ENCODE results near the gene DNAH2. TPM values are rescaled to one million over a fixed set of nuclear protein-coding genes. Genes with fewer than 3 reads are reported as not detected.

The DNAH2 gene
- total RNA-seq, 1 experiment from 2014 or later = 2.0 TPM

- Histone ChIP-seq H3K4me2 (ENCODE audit: low read length) (no peak overlapping the region), H4K20me1 (ENCODE audit: insufficient read depth) (no peaks in the 10 kb centered on the region), H3K9me3 (ENCODE audit: control insufficient read depth in 1 of 2, insufficient read depth in 1 of 2, low read depth in 1 of 2, low read length in 2 of 2) (no peaks in the 10 kb centered on the region), H3K27ac (ENCODE audit: low read depth, low read length) (no peak overlapping the region), H3K4me1 (ENCODE audit: control insufficient read depth in 1 of 2, insufficient read depth in 2 of 2, low read length in 2 of 2) (peaks cover 4 to 15% of the 10 kb centered on the region in 2 experiments), H3K9ac (ENCODE audit: low read length) (no peak overlapping the region), H3K27me3 (ENCODE audit: insufficient read depth, low read length) (no peaks in the 10 kb centered on the region), H2AFZ (ENCODE audit: low read depth, low read length, poor library complexity, severe bottlenecking) (no peak overlapping the region), H3K36me3 (ENCODE audit: control insufficient read depth in 1 of 2, insufficient read depth in 2 of 2, low read length in 2 of 2) (no peaks in the 10 kb centered on the region), H3K79me2 (ENCODE audit: insufficient read depth, low read length) (no peaks in the 10 kb centered on the region), H3K9me2 (ENCODE audit: insufficient read depth) (no peaks in the 10 kb centered on the region), H3K4me3 (replicated peaks in 1 of 2; ENCODE audit: low read depth in 1 of 2, low read length in 2 of 2) (no peak overlapping the region)
- DNase-seq (ENCODE audit: low read depth, low spot score) (no peak), ATAC-seq (no peak)
- ChIA-PET RAD21 (ENCODE audit: low non-redundant PET in 1 of 2, low total read pairs in 2 of 2, uncharacterized antibody in 2 of 2, unreplicated experiment in 2 of 2) (no interaction called here), CTCF (interaction anchor here (1.0 to 1.3 kb wide), 2 partner anchors 14 to 230 kb away, joined by 3 read pairs; no protein-coding TSS in a partner anchor), POLR2A (no interaction called here)
- BruUV-seq (replicated peaks) = no TSS peak
- intact Hi-C loops (cut with micrococcal nuclease) = no loop called here
- no peak for TF ChIP-seq CTCF (IDR thresholded peaks at IDR 0.05 in 2 of 3, conservative IDR thresholded peaks at IDR 0.05 in 1 of 3; ENCODE audit: borderline replicate concordance in 1 of 3, insufficient read depth in 1 of 3, low read depth in 2 of 3, low read length in 2 of 3)
- TF ChIP-seq MAX (IDR thresholded peaks at IDR 0.05) = no peak
- TF ChIP-seq POLR2AphosphoS5 (IDR thresholded peaks at IDR 0.05; ENCODE audit: low read depth, low read length) = no peak
- no peak for TF ChIP-seq SIN3A (IDR thresholded peaks at IDR 0.05; ENCODE audit: low read depth)
- no peak for TF ChIP-seq SP1 (IDR thresholded peaks at IDR 0.05; ENCODE audit: low read depth)
These were observed 93.7 kb downstream of the DNAH2 start for GRCh38 chr17:7811251-7811650.

- Histone ChIP-seq H3K9me3 (ENCODE audit: control insufficient read depth in 1 of 2, insufficient read depth in 1 of 2, low read depth in 1 of 2, low read length in 2 of 2) (no peaks in the 10 kb centered on the region), H3K36me3 (ENCODE audit: control insufficient read depth in 1 of 2, insufficient read depth in 2 of 2, low read length in 2 of 2) (no peaks in the 10 kb centered on the region), H3K79me2 (ENCODE audit: insufficient read depth, low read length) (no peaks in the 10 kb centered on the region), H2AFZ (ENCODE audit: low read depth, low read length, poor library complexity, severe bottlenecking) (no peak overlapping the region), H3K27ac (ENCODE audit: low read depth, low read length) (no peak overlapping the region), H3K4me1 (ENCODE audit: control insufficient read depth in 1 of 2, insufficient read depth in 2 of 2, low read length in 2 of 2) (peaks cover 0 to 2% of the 10 kb centered on the region in 2 experiments; a peak in 3 of 4 replicates), H3K27me3 (ENCODE audit: insufficient read depth, low read length) (no peaks in the 10 kb centered on the region), H3K4me3 (replicated peaks in 1 of 2; ENCODE audit: low read depth in 1 of 2, low read length in 2 of 2) (no peak overlapping the region), H3K4me2 (ENCODE audit: low read length) (no peak overlapping the region), H3K9ac (ENCODE audit: low read length) (no peak overlapping the region), H3K9me2 (ENCODE audit: insufficient read depth) (no peaks in the 10 kb centered on the region), H4K20me1 (ENCODE audit: insufficient read depth) (no peaks in the 10 kb centered on the region)
- DNase-seq (ENCODE audit: low read depth, low spot score) (no peak), ATAC-seq (no peak)
- intact Hi-C loops (cut with micrococcal nuclease) = no loop called here
- ChIA-PET POLR2A (no interaction called here), CTCF (no interaction called here), RAD21 (ENCODE audit: low non-redundant PET in 1 of 2, low total read pairs in 2 of 2, uncharacterized antibody in 2 of 2, unreplicated experiment in 2 of 2) (no interaction called here)
- no TSS peak for BruUV-seq (replicated peaks)
- no peak for TF ChIP-seq ZFX (IDR thresholded peaks at IDR 0.05)
- TF ChIP-seq SRF (IDR thresholded peaks at IDR 0.05; ENCODE audit: low read depth) = no peak
- no peak for TF ChIP-seq CBX3 (IDR thresholded peaks at IDR 0.05; ENCODE audit: low read depth)
- no peak for TF ChIP-seq FOSL1 (IDR thresholded peaks at IDR 0.05; ENCODE audit: low read depth)
- TF ChIP-seq POLR2AphosphoS5 (IDR thresholded peaks at IDR 0.05; ENCODE audit: low read depth, low read length) = no peak
- no peak for TF ChIP-seq EGR1 (IDR thresholded peaks at IDR 0.05; ENCODE audit: low read depth)
- TF ChIP-seq SP1 (IDR thresholded peaks at IDR 0.05; ENCODE audit: low read depth) = no peak
- no peak for TF ChIP-seq POLR2A (IDR thresholded peaks at IDR 0.05; ENCODE audit: borderline replicate concordance, extremely low read depth, insufficient read depth, insufficient read length)
- TF ChIP-seq JUND (IDR thresholded peaks at IDR 0.05) = no peak
- no peak for TF ChIP-seq EZH2phosphoT487 (IDR thresholded peaks at IDR 0.05; ENCODE audit: borderline replicate concordance)
- no peak for TF ChIP-seq ZBTB33 (IDR thresholded peaks at IDR 0.05; ENCODE audit: extremely low read depth, insufficient replicate concordance, low read length)
- no peak for TF ChIP-seq RAD21 (IDR thresholded peaks at IDR 0.05; ENCODE audit: low read depth)
- TF ChIP-seq SIN3A (IDR thresholded peaks at IDR 0.05; ENCODE audit: low read depth) = no peak
- no peak for TF ChIP-seq ELF1 (IDR thresholded peaks at IDR 0.05; ENCODE audit: borderline replicate concordance, low read depth)
These were observed 97.4 kb downstream of the DNAH2 start for GRCh38 chr17:7814969-7815368.
